K562 (cell line): ENCODE results near the gene COQ4. TPM values are rescaled to one million over a fixed set of nuclear protein-coding genes. Genes with fewer than 3 reads are reported as not detected.

Source experiments
- ATAC-seq: fragments of 200-7000 bp; cut with Tn5 transposase; 3 replicates; pipeline ENCODE4 v1.9.1; 2020; ENCODE audit warnings: moderate library complexity
- BruUV-seq: library from RNA; stranded (reverse); fragments of 400-500 nt; replicated peaks from 2 replicates; lab custom pipeline; 2021; lab: Mats Ljungman, UMichigan
- CTCF ChIA-PET: fragments of 300-600 bp; formaldehyde crosslinking; extraction: SDS; loops from one replicate; lab custom pipeline; 2021; ENCODE audit warnings: low intra/inter-chr PET ratio; lab: Yijun Ruan, JAX
- POLR2A ChIA-PET: fragments of 300-600, 350-650 bp; sonication (Branson Sonifier 250); formaldehyde crosslinking; extraction: SDS; loops from one replicate; lab custom pipeline; 2021; ENCODE audit warnings: antibody characterized with exemption, inconsistent platforms; lab: Yijun Ruan, JAX
- DNase-seq, 4 experiments: peaks; one replicate each; pipeline versions ENCODE4 v3.0.0 to v3.0.0-alpha.2; 2011 to 2018; ENCODE audit warnings: low spot score in 3 of 4, mixed read lengths in 3 of 4; ENCODE audit errors: extremely low read depth in 1 of 4
- FAIRE-seq: peaks from 2 replicates; lab custom pipeline; 2011; peaks lifted over from hg19 to GRCh38; lab: Jason Lieb, UNC
- H2AFZ ChIP-seq: 2 replicates; pipeline ENCODE4 v1.6.0; 2011; ENCODE audit warnings: low read depth, low read length, control low read depth, inconsistent platforms
- H3K27ac ChIP-seq: fragments of 200-600 bp; 3 replicates; pipeline ENCODE4 v1.8.0; 2011; ENCODE audit warnings: low read depth, mild to moderate bottlenecking, control low read depth, inconsistent platforms, low read length, moderate library complexity, mixed read lengths; ENCODE audit errors: extremely low read depth
- H3K27me3 ChIP-seq, 2 experiments: fragments of 300-600 bp in 1 of 2; 2 replicates in 1 of 2; 3 replicates in 1 of 2; pipeline versions ENCODE4 v1.6.0 to v1.8.0; 2011; ENCODE audit warnings: inconsistent platforms in 2 of 2, low read length in 2 of 2, mild to moderate bottlenecking in 1 of 2, mixed read lengths in 1 of 2, moderate library complexity in 1 of 2; ENCODE audit not compliant: control insufficient read depth in 2 of 2, insufficient read depth in 2 of 2
- H3K36me3 ChIP-seq: fragments of 300-600 bp; 3 replicates; pipeline ENCODE4 v1.8.0; 2011; ENCODE audit warnings: mild to moderate bottlenecking, low read length, inconsistent platforms; ENCODE audit not compliant: control insufficient read depth, insufficient read depth
- H3K4me1 ChIP-seq, 2 experiments: fragments of 200-600 bp in 1 of 2; replicated peaks in 1 of 2; 2 replicates in 1 of 2; 3 replicates in 1 of 2; pipeline versions ENCODE4 v1.5.1 to v1.8.0; 2011; ENCODE audit warnings: inconsistent platforms in 2 of 2, low read length in 2 of 2, mild to moderate bottlenecking in 1 of 2, mixed read lengths in 1 of 2, moderate library complexity in 1 of 2; ENCODE audit not compliant: control insufficient read depth in 2 of 2, insufficient read depth in 2 of 2
- H3K4me2 ChIP-seq: 2 replicates; pipeline ENCODE4 v1.6.1; 2011; ENCODE audit warnings: low read length, control low read depth, inconsistent platforms, mixed read lengths; ENCODE audit not compliant: insufficient read depth
- H3K4me3 ChIP-seq: fragments of 200-600 bp; sonication (generic), shearing (Covaris generic); 2 replicates; pipeline ENCODE4 v1.5.1; 2016; ENCODE audit warnings: control low read depth, inconsistent platforms
- H3K79me2 ChIP-seq: fragments of 200-600 bp; 3 replicates; pipeline ENCODE4 v1.8.0; 2011; ENCODE audit warnings: low read length, inconsistent platforms; ENCODE audit not compliant: control insufficient read depth, insufficient read depth
- H3K9ac ChIP-seq, 2 experiments: 2 replicates each; pipeline versions ENCODE4 v1.6.0 to v1.6.1; 2011; ENCODE audit warnings: low read depth in 2 of 2, low read length in 2 of 2, control low read depth in 1 of 2, inconsistent platforms in 1 of 2, mild to moderate bottlenecking in 1 of 2, mixed read lengths in 1 of 2; ENCODE audit not compliant: insufficient read depth in 1 of 2
- H3K9me1 ChIP-seq: one replicate; pipeline ENCODE4 v1.6.0; 2011; ENCODE audit warnings: inconsistent platforms, mild to moderate bottlenecking, low read length, moderate library complexity; ENCODE audit not compliant: control insufficient read depth, insufficient read depth
- H3K9me3 ChIP-seq: replicated peaks from 2 replicates; pipeline ENCODE4 v1.5.1; 2011; ENCODE audit warnings: low read depth, low read length, inconsistent platforms; ENCODE audit not compliant: control insufficient read depth, insufficient read depth
- H4K20me1 ChIP-seq: replicated peaks from 2 replicates; pipeline ENCODE4 v1.6.1; 2011; ENCODE audit warnings: low read length, inconsistent platforms, mixed read lengths; ENCODE audit not compliant: control insufficient read depth, insufficient read depth
- MAFF ChIP-seq: IDR thresholded peaks from 2 replicates; pipeline ENCODE4 v1.6.1; 2012; ENCODE audit warnings: low read length, improper control_type of control experiment
- MAFK ChIP-seq: IDR thresholded peaks from 2 replicates; pipeline ENCODE4 v1.6.1; 2011; ENCODE audit warnings: low read length, improper control_type of control experiment
- WGBS: fragments of 100-300 bp; shearing (Covaris generic); methylation state at CpG from one replicate; pipeline ENCODE4 v1.1.6; 2016; ENCODE audit warnings: low coverage, mixed read lengths; ENCODE audit not compliant: insufficient coverage; ENCODE audit errors: missing lambda C conversion rate; 5-methylcytosine and 5-hydroxymethylcytosine counted together
- in situ Hi-C: fragments of 300-500 bp; cut with MboI; formaldehyde crosslinking; loops from 4 replicates; pipeline ENCODE4 v1.15.0; 2018; ENCODE audit warnings: inconsistent platforms, mixed read lengths
- intact Hi-C: fragments of 100-400 bp; cut with micrococcal nuclease; formaldehyde crosslinking; loops from 2 replicates; pipeline ENCODE4 v1.14.2; 2022
- polyA plus RNA-seq, 8 experiments: library from polyadenylated mRNA; depleted of rRNA in 4 of 8; stranded (reverse) in 5 of 8; unstranded in 3 of 8; fragments of >200 nt; fragmentation: Nextera tagmentation in 2 of 8; fragmentation: Illumina TruSeq in 1 of 8; extraction: Ambion mirVana in 2 of 8; extraction: Trizol in 1 of 8; gene quantifications; 2 replicates each; pipeline versions ENCODE4 v1.2.1 to v1.2.3, GENCODE V29; 2011 to 2014; ENCODE audit warnings: inconsistent platforms in 1 of 8, missing spikeins in 1 of 8
- total RNA-seq, 7 experiments: library from RNA; depleted of rRNA in 6 of 7; stranded (reverse); fragments of >200 nt in 6 of 7; fragmentation: Illumina TruSeq in 2 of 7; extraction: Trizol in 2 of 7; gene quantifications; 2 replicates each; pipeline versions ENCODE4 v1.2.1 to v1.2.3, GENCODE V29; 2011 to 2021; ENCODE audit warnings: low replicate concordance in 1 of 7
- TF ChIP-seq, protein P1 (sequence below): fragments of 450-650 bp; IDR thresholded peaks from 2 replicates; pipeline ENCODE4 v1.7.1; 2018; ENCODE audit warnings: mild to moderate bottlenecking, low read depth; ENCODE audit not compliant: partially characterized antibody

Gene COQ4
- total and polyA plus RNA-seq, 9 of the 15 experiments (the other 6 are each of a cell fraction or from before 2014, with no cell fraction given), result 9.1 to 135 (median 67.2) TPM

- H3K79me2 ChIP-seq, result no peaks in the 10 kb centered on the region
- ChIA-PET CTCF (interaction anchor here (0.6 to 0.7 kb wide), 2 partner anchors 19 to 1446 kb away, joined by 3 read pairs; no protein-coding TSS in a partner anchor), POLR2A (interaction anchor here (0.5 to 2.1 kb wide), 12 partner anchors 8 to 1526 kb away, joined by 3 to 11 read pairs (median 4); partner anchors contain the start of genes GOLGA2 and SWI5)
- H3K4me2 ChIP-seq, result no peak overlapping the region
- in situ Hi-C loops, result loop anchor here (25.0 kb wide), 1 partner anchor 1495 kb away; no protein-coding TSS in a partner anchor
- peak in 2 of 4 experiments; percentile 16 to 17 for DNase-seq
- FAIRE-seq, result no peak
- no peak overlapping the region for H3K9ac ChIP-seq
- TF ChIP-seq MAFF (peak; percentile 69), MAFK (peak; percentile 76)
- TF ChIP-seq, protein P1, sequence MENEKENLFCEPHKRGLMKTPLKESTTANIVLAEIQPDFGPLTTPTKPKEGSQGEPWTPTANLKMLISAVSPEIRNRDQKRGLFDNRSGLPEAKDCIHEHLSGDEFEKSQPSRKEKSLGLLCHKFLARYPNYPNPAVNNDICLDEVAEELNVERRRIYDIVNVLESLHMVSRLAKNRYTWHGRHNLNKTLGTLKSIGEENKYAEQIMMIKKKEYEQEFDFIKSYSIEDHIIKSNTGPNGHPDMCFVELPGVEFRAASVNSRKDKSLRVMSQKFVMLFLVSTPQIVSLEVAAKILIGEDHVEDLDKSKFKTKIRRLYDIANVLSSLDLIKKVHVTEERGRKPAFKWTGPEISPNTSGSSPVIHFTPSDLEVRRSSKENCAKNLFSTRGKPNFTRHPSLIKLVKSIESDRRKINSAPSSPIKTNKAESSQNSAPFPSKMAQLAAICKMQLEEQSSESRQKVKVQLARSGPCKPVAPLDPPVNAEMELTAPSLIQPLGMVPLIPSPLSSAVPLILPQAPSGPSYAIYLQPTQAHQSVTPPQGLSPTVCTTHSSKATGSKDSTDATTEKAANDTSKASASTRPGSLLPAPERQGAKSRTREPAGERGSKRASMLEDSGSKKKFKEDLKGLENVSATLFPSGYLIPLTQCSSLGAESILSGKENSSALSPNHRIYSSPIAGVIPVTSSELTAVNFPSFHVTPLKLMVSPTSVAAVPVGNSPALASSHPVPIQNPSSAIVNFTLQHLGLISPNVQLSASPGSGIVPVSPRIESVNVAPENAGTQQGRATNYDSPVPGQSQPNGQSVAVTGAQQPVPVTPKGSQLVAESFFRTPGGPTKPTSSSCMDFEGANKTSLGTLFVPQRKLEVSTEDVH, result no peak
- no peak overlapping the region for H3K27ac ChIP-seq
- H3K9me1 ChIP-seq, result peaks cover 5% of the 10 kb centered on the region
- WGBS, result 85% methylated on average over 3 of the region's 3 CpGs
- H3K4me3 ChIP-seq, result no peak overlapping the region
- ATAC-seq, result no peak
- no peaks in the 10 kb centered on the region for H3K27me3 ChIP-seq
- intact Hi-C loops, result no loop called here
- H3K4me1 ChIP-seq, result peaks cover 17 to 24% of the 10 kb centered on the region in 2 experiments
- H2AFZ ChIP-seq, result no peak overlapping the region
- H3K9me3 ChIP-seq, result no peaks in the 10 kb centered on the region
- H3K36me3 ChIP-seq, result peaks cover 13% of the 10 kb centered on the region; the same call in 2 of the 3 replicates
- 0 out of 2 replicates have a peak, but pooled peaks cover 3% of the 10 kb centered on the region for H4K20me1 ChIP-seq
- no TSS peak for BruUV-seq
Measured at GRCh38 chr9:128292009-128292408, 30.6 kb upstream of the COQ4 start.
